Neuron (in vitro differentiated cells): ENCODE measurements around the gene ST6GALNAC6.
"Not testable (repeated sequence)": the region's sequence is repeated elsewhere in the genome, so short reads cannot be mapped to it uniquely, and the experiment has no call there.

Source experiments
- H2AFZ ChIP-seq: one replicate; pipeline ENCODE4 v1.6.1; 2013; ENCODE audit warnings: low read depth, mild to moderate bottlenecking, inconsistent platforms, low read length, moderate library complexity
- H3K27me3 ChIP-seq: one replicate; pipeline ENCODE4 v1.6.1; 2013; ENCODE audit warnings: low read length; ENCODE audit not compliant: insufficient read depth
- H3K36me3 ChIP-seq: one replicate; pipeline ENCODE4 v1.6.1; 2013; ENCODE audit warnings: low read length; ENCODE audit not compliant: insufficient read depth
- H3K4me1 ChIP-seq: one replicate; pipeline ENCODE4 v1.6.1; 2013; ENCODE audit warnings: low read length; ENCODE audit not compliant: insufficient read depth
- H3K4me3 ChIP-seq: 2 replicates; pipeline ENCODE4 v1.5.1; 2013; ENCODE audit warnings: mild to moderate bottlenecking, low read length, moderate library complexity
- H3K9me3 ChIP-seq: one replicate; pipeline ENCODE4 v1.6.1; 2013; ENCODE audit warnings: low read length

Gene ST6GALNAC6

DNA sequence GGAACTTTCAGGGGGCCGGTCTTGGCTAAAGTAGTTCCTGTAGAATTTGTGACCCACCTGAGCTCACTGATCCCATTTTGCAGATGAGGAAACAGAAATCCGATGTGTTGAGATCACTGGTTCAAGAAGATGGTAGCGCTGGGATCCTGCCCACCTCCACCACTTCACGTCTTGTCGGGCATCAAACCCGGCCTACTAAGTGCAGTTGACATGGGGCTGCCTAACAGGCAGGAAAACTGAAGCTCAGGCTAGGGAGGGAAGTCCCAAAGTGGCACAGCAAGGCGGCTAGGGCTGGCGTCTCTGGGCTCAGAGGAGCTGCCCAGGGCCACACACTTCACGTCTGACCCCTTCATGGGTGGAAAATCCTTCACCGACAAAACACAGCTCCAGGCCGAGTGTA lies 44.4 kb downstream of the ST6GALNAC6 start:
- Histone ChIP-seq H2AFZ (no peak overlapping the region), H3K36me3 (no peaks in the 10 kb centered on the region), H3K9me3 (no peaks in the 10 kb centered on the region), H3K4me1 (no peaks in the 10 kb centered on the region), H3K27me3 (peaks cover 2% of the 10 kb centered on the region), H3K4me3 (no peak overlapping the region)

DNA sequence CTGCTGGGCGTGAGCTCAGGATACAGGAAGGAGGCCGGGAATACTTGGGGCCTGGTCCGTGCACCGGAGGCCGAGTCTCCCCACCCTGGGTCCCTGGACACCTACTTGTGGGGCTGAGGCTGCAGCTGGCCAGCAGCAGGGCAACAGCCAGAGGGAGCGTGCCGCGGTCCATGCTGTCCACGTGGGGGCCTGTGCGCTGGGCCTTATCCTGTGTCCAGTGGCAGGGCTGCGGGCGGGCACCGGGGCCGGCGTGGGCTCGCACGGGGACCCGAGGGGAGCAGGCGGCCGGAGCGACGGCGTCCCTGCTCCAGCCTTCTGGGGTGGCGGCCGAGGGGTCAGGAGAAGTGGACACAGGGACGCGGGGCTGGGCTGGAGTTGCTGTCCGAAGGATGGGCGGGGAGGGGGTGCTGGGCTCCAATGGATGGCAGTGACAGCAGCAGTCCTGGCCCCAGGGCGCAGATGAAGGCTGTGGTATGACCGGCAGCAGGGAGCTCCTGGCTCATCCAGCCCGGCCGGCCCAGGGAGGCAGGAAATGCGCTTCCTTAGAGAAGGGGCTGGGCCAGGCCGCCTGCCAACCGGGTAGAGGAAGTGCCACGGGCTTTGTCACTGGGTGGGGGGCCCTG lies 45.1 kb downstream of the ST6GALNAC6 start, which contains the start of gene ENG:
Gene ENG (minus strand): TSS at position 475 of the 623 bp plus-strand sequence. CDS start 303 bp downstream, at position 172.
- H3K36me3 ChIP-seq: no peaks in the 10 kb centered on the region
- no peak within 1 kb of the TSS for H2AFZ ChIP-seq
- peaks cover 5% of the 10 kb centered on the region for H3K9me3 ChIP-seq
- no peak within 1 kb of the TSS for H3K4me3 ChIP-seq
- H3K27me3 ChIP-seq: peaks cover 2% of the 10 kb centered on the region
- no peaks in the 10 kb centered on the region for H3K4me1 ChIP-seq

DNA sequence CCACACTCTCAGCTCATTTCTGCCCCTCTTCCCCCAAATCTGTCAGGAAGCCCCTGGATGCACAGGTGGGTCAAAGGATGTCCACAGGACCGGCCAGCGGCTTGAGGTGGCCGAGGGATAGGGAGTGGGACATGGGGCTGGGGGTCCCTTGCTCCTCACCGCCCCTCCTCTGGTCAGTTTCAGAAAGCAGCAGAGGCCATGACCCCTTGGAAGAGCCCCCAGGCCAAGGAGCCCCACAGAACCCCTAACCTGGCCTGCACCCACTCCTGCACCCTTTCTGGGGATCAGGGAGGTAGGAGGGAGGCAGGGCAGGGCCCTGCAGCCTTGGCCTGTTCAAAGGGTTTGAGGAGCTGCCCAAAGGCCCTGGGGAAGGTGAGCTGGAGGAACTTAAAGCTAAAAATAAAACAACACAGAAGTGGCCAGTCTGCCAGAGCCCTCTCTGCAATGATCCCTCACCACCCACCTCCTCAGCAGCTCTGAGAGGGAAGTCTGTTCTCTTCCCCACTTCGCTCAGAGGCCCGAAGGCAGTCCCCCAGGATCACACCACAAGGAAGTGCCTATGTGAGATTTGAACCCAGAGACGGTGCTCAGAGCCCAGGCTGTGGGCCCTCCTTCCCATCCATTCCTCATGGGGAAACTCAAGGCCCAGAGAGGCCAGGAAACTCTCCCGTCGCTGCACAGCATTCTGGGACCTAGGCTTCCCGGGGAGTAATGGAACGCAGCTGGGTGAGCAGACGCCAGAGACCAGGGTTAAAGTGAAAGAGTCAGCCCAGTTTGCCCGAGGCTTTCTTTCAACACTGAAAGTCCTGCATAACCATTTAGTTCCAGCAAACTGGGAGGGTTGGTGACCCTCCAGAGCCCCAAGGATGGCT lies 45.9 kb downstream of the ST6GALNAC6 start:
- Histone ChIP-seq H3K4me1 (no peaks in the 10 kb centered on the region), H3K27me3 (peaks cover 2% of the 10 kb centered on the region), H3K4me3 (no peak overlapping the region), H2AFZ (no peak overlapping the region), H3K36me3 (no peaks in the 10 kb centered on the region), H3K9me3 (peaks cover 5% of the 10 kb centered on the region)

DNA sequence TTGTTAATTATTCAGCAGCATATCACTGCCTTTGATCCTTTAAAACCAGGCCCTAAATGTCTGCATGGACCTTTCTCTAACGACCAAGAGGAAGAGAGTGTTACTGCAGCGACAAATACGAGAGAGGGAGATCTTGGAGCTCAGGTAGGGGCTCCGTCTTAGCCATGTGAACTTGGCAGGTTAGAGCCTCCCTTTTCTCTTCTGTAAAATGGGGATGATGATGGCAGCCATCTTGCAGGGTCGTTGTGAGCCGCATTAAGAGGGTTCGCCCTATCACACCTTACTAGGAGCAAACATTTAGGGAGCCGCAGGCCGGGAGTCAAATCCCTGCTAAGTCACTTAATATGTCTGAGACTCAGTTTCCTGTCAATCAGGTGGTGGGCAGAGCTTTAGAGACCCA lies 46.6 kb downstream of the ST6GALNAC6 start:
- Histone ChIP-seq H3K4me3 (no peak overlapping the region), H3K4me1 (no peaks in the 10 kb centered on the region), H3K9me3 (peaks cover 5% of the 10 kb centered on the region)

DNA sequence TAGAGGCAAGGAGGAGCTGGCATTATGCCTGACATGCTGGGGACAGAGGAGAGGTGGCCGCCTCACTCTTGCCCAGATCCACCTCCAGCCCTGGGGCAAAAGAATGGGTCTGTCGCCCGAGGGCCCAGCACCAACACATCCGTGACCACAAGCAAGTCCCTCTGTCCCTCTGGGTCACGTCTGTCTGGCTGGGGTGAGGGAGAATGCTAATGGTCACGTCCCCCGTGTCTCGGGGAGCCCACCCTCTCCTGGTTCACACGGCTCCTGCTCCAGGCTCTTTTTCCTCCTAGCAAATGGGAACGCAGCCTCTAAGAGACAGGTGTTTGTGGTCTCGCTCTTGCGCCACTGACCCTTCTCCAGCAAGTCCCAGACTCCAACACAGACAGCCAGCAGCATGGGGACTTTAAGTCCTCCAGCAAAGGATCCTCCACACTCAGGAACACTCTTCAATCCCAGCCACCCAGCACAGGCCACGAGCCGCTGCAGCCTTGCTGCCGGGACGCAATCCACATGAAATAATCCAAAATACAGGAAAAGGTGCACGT lies 49.0 kb downstream of the ST6GALNAC6 start:
- Histone ChIP-seq H3K36me3 (no peaks in the 10 kb centered on the region), H3K4me3 (no peak overlapping the region), H3K9me3 (peaks cover 5% of the 10 kb centered on the region), H2AFZ (no peak overlapping the region), H3K4me1 (no peaks in the 10 kb centered on the region), H3K27me3 (peaks cover 2% of the 10 kb centered on the region)

More for the DNA sequence above, 46.6 kb downstream of the ST6GALNAC6 start:
- Histone ChIP-seq H3K27me3 (peaks cover 2% of the 10 kb centered on the region), H2AFZ (no peak overlapping the region), H3K36me3 (no peaks in the 10 kb centered on the region)

DNA sequence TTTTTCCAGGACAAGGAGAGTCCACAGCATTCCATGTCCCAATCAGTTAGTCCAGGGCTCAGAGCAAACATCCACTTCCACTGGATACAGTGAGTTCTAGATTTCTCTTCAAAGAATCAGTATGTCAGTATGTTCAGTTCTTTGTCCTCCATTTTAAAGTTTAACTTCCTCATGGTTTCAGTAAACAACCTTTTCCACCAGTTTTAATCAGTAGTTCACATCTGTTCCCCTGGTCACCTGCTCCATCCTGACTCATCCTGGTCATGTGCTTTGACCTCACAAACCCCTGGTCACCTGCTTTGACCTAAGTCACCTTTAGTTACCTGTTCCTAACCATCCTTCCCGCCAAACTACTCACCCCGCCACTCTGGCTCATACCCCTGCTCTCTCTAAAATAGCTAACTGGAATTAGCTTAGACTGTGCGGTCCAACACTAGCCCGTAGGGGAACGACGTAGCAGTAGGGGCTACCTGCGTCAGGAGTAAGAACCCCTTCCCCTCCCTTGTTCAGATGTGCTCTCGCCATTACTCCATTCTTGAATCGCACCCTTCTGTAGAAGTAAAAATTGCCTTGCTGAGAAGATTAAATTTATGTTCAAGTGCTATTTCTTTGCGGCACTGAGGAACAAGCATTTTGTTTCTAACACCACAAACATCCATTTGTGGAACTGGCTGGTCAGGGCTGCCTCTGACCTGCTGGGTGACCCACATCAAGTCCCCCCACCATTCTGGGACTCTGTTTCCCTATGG lies 50.5 kb downstream of the ST6GALNAC6 start:
- H3K36me3 ChIP-seq: no peaks in the 10 kb centered on the region
- H2AFZ ChIP-seq: no peak overlapping the region
- H3K9me3 ChIP-seq: peaks cover 5% of the 10 kb centered on the region
- H3K27me3 ChIP-seq: peaks cover 2% of the 10 kb centered on the region
- H3K4me1 ChIP-seq: no peaks in the 10 kb centered on the region
- no peak overlapping the region for H3K4me3 ChIP-seq

DNA sequence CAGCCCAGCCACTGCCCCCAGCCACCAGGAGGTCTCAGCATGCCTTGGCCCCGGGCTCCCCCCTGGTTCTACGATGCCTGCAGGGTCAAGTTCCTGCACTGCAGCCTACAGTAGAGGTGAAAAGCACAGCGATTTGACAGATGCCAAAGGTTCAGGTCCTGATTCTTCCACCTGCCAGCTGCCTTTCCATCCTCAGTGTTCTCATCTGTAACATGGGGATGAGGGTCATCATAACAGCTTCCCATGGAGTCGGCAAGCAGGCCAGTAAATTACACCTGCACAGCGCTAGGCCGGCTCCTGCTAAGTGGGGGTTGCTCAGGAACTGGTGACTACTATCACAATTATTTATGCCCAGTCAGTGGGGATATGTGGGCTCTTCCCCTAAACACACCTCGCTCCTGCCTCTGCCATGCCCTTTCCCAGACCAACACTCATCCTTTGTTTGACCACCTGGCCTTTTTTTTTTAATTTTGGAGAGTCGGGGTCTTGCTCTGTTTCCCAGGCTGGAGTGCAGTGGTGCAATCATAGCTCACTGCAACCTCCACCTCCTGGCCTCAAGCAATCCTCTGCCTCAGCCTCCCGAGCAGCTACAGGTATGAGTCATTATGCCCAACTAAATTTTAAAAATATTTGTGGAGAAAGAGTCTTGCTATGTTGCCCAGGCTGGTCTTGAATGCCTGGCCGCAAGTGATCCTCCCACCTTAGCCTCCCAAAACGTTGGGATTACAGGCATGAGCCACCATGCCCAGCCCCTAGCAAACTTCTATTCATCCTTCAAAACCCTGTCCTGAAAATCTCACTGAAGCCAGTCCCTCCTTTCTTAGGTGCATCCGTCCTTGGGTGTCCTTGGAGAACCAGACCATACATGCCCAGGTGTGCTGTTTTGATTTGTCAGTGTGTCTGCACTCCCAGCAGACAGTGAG lies 51.3 kb downstream of the ST6GALNAC6 start:
- H3K27me3 ChIP-seq: no peaks in the 10 kb centered on the region
- H2AFZ ChIP-seq: no peak overlapping the region
- H3K36me3 ChIP-seq: no peaks in the 10 kb centered on the region
- no peaks in the 10 kb centered on the region for H3K4me1 ChIP-seq
- H3K9me3 ChIP-seq: peaks cover 5% of the 10 kb centered on the region
- no peak overlapping the region for H3K4me3 ChIP-seq

DNA sequence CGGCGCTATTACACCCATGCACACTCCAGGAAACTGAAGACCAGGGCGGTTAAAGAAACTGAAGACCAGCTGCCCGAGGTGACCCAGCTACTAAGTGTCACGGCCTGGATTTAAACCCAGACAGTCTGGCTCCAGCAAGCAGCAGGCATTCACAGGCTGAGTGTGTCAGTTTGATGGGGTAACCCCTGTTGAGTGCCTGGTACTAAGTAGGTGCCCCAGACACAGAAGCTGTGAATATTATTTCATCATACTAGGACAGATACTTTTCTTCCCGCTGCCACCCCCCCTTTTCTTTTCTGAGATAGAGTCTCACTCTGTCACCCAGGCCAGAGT lies 52.3 kb downstream of the ST6GALNAC6 start:
- Histone ChIP-seq H3K27me3 (no peaks in the 10 kb centered on the region), H3K36me3 (no peaks in the 10 kb centered on the region), H3K4me3 (no peak overlapping the region), H3K4me1 (no peaks in the 10 kb centered on the region), H3K9me3 (peaks cover 5% of the 10 kb centered on the region), H2AFZ (no peak overlapping the region)

DNA sequence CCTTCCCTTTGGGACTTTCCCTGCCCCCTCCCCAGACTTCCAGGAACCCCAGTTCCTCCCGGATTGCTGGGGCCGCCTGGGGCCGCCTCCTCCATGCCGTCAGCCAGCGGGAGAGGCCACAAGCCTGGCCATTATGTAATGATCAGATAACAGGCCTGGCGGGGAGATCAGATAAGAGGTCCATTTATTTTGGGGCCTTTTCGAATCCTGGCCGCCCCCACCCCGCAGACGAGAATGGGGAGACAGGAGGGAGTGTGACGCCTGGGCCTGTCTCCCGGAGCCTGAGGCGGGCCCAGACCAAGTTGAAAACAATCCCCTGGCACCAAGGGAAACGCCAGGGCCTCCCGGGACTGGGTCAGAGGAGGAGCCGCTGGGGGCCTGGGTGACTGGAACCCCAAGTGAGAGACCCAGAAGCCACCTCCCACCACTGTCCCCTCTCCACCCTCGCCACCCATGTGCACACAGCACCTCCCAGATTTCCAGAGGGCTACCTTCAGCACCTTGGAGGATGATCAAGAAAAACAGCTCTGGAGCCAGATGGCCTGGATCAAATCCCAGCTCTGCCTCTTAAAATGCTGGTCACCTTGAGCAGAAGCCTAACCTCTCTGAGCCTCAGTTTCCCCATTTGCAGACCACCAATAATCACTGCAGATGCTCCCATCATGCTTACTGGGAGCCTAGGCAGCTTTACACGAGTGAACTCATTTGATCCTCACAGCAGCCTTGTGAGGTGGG lies 52.8 kb downstream of the ST6GALNAC6 start:
- Histone ChIP-seq H3K4me1 (no peaks in the 10 kb centered on the region), H3K4me3 (no peak overlapping the region), H3K27me3 (no peaks in the 10 kb centered on the region), H3K36me3 (no peaks in the 10 kb centered on the region), H3K9me3 (peaks cover 5% of the 10 kb centered on the region), H2AFZ (no peak overlapping the region)

DNA sequence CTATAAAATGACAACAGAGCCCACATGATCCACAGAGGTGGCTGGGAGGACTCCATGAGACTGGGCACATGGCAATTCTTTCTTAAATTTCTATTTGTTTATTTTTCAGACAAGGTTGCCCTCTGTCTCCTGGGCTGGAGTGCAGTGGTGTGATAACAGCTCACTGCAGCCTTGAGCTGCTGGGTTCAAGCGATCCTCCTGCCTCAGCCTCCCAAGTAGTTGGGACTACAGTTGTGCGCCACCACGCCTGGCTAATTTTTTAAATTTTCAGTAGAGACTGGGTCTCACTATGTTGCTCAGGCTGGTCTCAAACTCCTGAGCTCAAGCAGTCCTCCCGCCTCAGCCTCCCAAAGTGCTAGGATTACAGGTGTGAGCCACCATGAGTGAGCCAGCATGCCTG lies 53.8 kb downstream of the ST6GALNAC6 start:
- H3K4me1 ChIP-seq, H2AFZ ChIP-seq, H3K4me3 ChIP-seq, H3K9me3 ChIP-seq, H3K27me3 ChIP-seq, H3K36me3 ChIP-seq: not testable (repeated sequence)

DNA sequence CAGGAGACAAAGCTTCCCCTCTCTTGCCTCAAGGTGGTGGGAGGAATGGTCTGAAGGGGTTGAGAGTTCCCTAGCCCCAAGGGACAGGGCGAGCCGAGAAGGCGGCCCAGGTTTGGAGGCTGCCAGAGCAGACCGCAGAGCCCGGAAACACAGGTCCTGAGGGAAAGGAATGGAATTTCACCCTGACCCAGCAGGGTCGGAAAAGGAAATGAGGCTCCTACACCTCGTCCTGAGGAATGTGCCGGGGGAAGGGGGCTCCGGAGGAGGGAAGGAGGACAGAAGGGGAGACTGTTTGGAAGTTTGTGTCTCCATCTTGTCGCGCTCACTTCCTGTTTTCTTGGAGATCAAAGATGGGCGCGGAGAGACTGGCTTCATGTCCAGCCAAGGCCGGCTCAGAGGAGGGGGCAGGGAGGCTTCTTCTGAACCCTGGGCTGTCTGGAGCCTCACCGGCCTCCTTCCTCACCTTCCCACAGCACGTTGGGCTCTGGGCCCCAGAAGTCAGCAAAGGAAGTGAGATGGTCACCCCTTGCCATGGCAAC lies 54.5 kb downstream of the ST6GALNAC6 start:
- peaks cover 5% of the 10 kb centered on the region for H3K9me3 ChIP-seq
- H3K36me3 ChIP-seq: no peaks in the 10 kb centered on the region
- H3K4me3 ChIP-seq: no peak overlapping the region
- H3K27me3 ChIP-seq: no peaks in the 10 kb centered on the region
- no peak overlapping the region for H2AFZ ChIP-seq
- no peaks in the 10 kb centered on the region for H3K4me1 ChIP-seq
